ENCODE measurements around the gene ADRA2B.
A peak's percentile ranks its signal among the peaks of the same experiment; 100 is the strongest.

ADRA2B gene

DNA sequence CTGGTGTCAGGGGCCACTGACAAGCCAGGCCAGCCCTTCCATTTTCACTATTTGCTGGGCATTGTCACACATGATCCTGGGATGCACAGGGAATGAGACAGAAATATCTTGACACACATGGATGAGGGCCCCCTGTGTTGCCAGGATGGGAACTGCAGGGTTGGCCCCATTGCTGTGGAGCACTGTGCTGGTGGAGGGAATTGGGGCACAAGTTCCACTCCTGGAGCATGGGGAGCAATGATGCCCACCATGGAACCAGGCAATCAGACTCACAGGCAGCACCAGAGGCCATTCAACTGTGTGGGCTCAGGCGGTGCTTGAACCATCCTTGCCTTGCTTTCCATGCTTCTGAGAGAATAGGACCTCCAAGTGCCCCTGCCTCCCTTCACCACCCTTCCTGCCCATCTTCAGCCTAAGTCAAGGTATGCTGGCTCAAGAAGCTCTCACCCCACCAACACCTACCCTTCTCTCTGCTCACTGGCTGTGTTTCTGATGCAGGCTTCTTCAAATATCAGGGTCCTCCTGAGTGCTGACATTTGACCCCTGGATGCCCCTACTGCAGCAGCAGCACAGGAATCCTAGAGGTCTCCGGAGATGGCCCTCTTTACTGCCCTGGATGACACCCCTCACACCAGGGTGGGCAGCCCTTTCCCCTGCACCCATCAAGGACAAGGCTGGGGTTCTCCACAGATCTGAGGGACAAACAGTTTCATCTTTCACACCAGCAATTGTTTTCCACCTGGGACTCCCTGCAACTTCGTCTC lies 11.0 kb downstream of the ADRA2B start:
- no peaks in the 10 kb centered on the region for H3K27me3 ChIP-seq (replicated peaks in 2 of 5; ENCODE audit: control insufficient read depth in 4 of 5, insufficient read depth in 5 of 5, low read length in 4 of 5)
- POLR2A ChIA-PET, result no interaction called here
- H3K36me3 ChIP-seq (ENCODE audit: control insufficient read depth in 4 of 4, insufficient read depth in 4 of 4, low read length in 3 of 4), result no peaks in the 10 kb centered on the region
- peaks cover 0 to 6% (median 3%) of the 10 kb centered on the region in 4 experiments for H3K4me1 ChIP-seq (ENCODE audit: control extremely low read depth in 1 of 4, control insufficient read depth in 4 of 4, insufficient read depth in 4 of 4, low read length in 3 of 4)
- H3K9me3 ChIP-seq (ENCODE audit: control extremely low read depth in 1 of 5, control insufficient read depth in 4 of 5, insufficient read depth in 2 of 5, low read depth in 1 of 5, low read length in 4 of 5), result peaks cover 0 to 12% (median 10%) of the 10 kb centered on the region in 5 experiments
- CTCF ChIA-PET, result interaction anchor here (1.5 kb wide), 1 partner anchor 11 kb away, joined by 3 read pairs; no protein-coding TSS in a partner anchor
- H3K4me3 ChIP-seq (ENCODE audit: control insufficient read depth in 1 of 7, extremely low read depth in 1 of 7, insufficient read depth in 4 of 7, low read depth in 2 of 7, low read length in 6 of 7), result no peak overlapping the region
- 96% methylated on average over 3 of the region's 3 CpGs for WGBS (ENCODE audit: insufficient coverage)
- DNase-seq, result no peak
- H3K27ac ChIP-seq (ENCODE audit: insufficient read depth in 1 of 2, low read depth in 1 of 2, low read length in 2 of 2, poor library complexity in 1 of 2, severe bottlenecking in 2 of 2), result no peak overlapping the region

DNA sequence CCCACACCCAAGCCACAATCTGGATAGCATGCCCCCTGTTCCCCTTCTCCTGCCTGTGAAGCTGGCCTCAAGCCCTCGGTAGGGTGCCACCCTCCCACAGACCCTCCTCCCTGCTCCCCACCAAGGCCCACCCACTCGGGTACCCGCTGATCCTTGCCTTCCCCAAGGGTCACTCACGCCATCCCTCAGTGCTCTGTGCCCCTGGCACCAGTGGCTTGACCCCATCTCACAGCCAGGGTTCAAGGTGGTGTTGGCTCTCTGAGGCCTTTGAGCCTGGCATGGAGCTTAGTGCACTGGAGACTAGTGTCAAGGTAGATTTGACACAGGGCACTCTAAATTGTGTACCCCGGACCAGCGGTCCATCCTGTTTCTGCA lies 11.9 kb downstream of the ADRA2B start:
- Histone ChIP-seq H3K4me1 (ENCODE audit: control extremely low read depth in 1 of 4, control insufficient read depth in 4 of 4, insufficient read depth in 4 of 4, low read length in 3 of 4) (peaks cover 0 to 9% (median 3%) of the 10 kb centered on the region in 4 experiments), H3K27ac (ENCODE audit: insufficient read depth in 1 of 2, low read depth in 1 of 2, low read length in 2 of 2, poor library complexity in 1 of 2, severe bottlenecking in 2 of 2) (no peak overlapping the region), H3K4me3 (ENCODE audit: control insufficient read depth in 1 of 7, extremely low read depth in 1 of 7, insufficient read depth in 4 of 7, low read depth in 2 of 7, low read length in 6 of 7) (no peak overlapping the region), H3K9me3 (ENCODE audit: control extremely low read depth in 1 of 5, control insufficient read depth in 4 of 5, insufficient read depth in 2 of 5, low read depth in 1 of 5, low read length in 4 of 5) (peaks cover 0 to 12% (median 10%) of the 10 kb centered on the region in 5 experiments), H3K27me3 (replicated peaks in 2 of 5; ENCODE audit: control insufficient read depth in 4 of 5, insufficient read depth in 5 of 5, low read length in 4 of 5) (no peaks in the 10 kb centered on the region), H3K36me3 (ENCODE audit: control insufficient read depth in 4 of 4, insufficient read depth in 4 of 4, low read length in 3 of 4) (no peaks in the 10 kb centered on the region)
- ChIA-PET POLR2A (no interaction called here), CTCF (no interaction called here)
- WGBS (ENCODE audit: insufficient coverage), result 90% methylated on average over 6 of the region's 6 CpGs
- no peak for DNase-seq

DNA sequence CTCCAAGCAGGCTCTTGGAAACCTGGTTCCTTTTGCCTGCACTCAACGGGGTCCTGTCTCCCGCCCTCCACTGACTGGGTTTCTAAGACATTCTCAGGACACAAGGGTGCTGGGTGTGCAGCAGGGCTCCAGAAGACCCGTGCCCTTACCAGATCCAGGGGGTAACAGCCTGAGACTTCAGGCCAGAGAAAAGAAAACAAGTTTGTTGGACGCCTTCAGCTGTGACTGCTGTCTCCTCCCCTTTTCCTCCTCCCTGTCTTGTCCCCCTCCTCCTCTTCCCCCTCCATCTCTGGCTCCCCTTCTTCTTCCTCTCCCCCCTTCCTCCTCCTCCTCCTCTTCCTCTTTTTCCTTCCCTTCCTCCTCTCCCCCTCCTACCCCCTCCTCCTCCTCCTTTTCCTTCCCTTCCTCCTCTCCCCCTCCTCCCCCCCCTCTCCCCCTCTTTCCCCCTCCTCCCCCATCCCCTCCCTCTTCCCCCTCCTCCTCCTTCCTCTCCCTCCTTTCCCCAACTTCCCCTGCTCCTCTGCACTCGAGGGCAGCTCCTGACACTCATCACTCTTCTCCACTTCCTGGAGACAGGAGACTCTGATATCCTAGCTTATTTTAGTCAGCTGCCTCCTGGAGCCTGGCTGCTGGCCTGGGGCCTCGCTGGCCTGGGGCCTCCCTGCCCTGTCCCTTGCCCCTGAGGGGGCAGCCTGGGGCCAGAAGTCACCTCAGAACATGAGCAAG lies 12.4 kb downstream of the ADRA2B start:
- no peak overlapping the region for H3K4me3 ChIP-seq (ENCODE audit: control insufficient read depth in 1 of 7, extremely low read depth in 1 of 7, insufficient read depth in 4 of 7, low read depth in 2 of 7, low read length in 6 of 7)
- no peaks in the 10 kb centered on the region for H3K36me3 ChIP-seq (ENCODE audit: control insufficient read depth in 4 of 4, insufficient read depth in 4 of 4, low read length in 3 of 4)
- WGBS (ENCODE audit: insufficient coverage), result 32% methylated on average over 4 of the region's 6 CpGs
- CTCF ChIA-PET, result interaction anchor here (0.9 to 1.0 kb wide), 2 partner anchors 10 to 14 kb away, joined by 3 read pairs; no protein-coding TSS in a partner anchor
- H3K27ac ChIP-seq (ENCODE audit: insufficient read depth in 1 of 2, low read depth in 1 of 2, low read length in 2 of 2, poor library complexity in 1 of 2, severe bottlenecking in 2 of 2), result no peak overlapping the region
- peaks cover 0 to 9% (median 3%) of the 10 kb centered on the region in 4 experiments for H3K4me1 ChIP-seq (ENCODE audit: control extremely low read depth in 1 of 4, control insufficient read depth in 4 of 4, insufficient read depth in 4 of 4, low read length in 3 of 4)
- no peaks in the 10 kb centered on the region for H3K27me3 ChIP-seq (replicated peaks in 2 of 5; ENCODE audit: control insufficient read depth in 4 of 5, insufficient read depth in 5 of 5, low read length in 4 of 5)
- DNase-seq, result peak in 1 of 3 donors; percentile 13
- POLR2A ChIA-PET, result no interaction called here
- peaks cover 0 to 12% (median 10%) of the 10 kb centered on the region in 5 experiments for H3K9me3 ChIP-seq (ENCODE audit: control extremely low read depth in 1 of 5, control insufficient read depth in 4 of 5, insufficient read depth in 2 of 5, low read depth in 1 of 5, low read length in 4 of 5)

DNA sequence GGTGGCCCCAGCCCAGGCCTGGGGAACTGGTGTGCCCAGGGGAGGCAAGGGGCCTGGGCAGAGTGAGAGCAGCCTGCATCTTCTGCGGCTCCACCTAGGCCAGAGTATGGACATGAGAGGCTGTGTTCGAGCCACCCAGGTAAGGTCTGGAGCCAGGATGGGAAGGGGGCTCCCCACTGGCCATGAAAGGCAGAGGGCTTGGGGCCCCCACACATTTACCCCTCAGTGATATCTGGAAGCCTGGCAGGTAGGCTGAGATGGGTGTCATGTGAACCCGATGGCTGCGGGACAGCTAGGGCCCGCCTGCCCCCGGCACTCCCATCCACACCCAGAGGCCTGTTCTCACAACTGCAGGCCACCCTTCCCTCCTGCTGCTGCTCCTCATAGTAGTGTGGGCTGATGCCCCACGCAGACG lies 13.2 kb downstream of the ADRA2B start:
- DNase-seq, result no peak
- H3K27me3 ChIP-seq (replicated peaks in 2 of 5; ENCODE audit: control insufficient read depth in 4 of 5, insufficient read depth in 5 of 5, low read length in 4 of 5), result no peaks in the 10 kb centered on the region
- WGBS (ENCODE audit: insufficient coverage), result 95% methylated on average over 2 of the region's 8 CpGs
- no peaks in the 10 kb centered on the region for H3K36me3 ChIP-seq (ENCODE audit: control insufficient read depth in 4 of 4, insufficient read depth in 4 of 4, low read length in 3 of 4)
- no peak overlapping the region for H3K27ac ChIP-seq (ENCODE audit: insufficient read depth in 1 of 2, low read depth in 1 of 2, low read length in 2 of 2, poor library complexity in 1 of 2, severe bottlenecking in 2 of 2)
- peaks cover 0 to 12% (median 10%) of the 10 kb centered on the region in 5 experiments for H3K9me3 ChIP-seq (ENCODE audit: control extremely low read depth in 1 of 5, control insufficient read depth in 4 of 5, insufficient read depth in 2 of 5, low read depth in 1 of 5, low read length in 4 of 5)
- no peak overlapping the region for H3K4me3 ChIP-seq (ENCODE audit: control insufficient read depth in 1 of 7, extremely low read depth in 1 of 7, insufficient read depth in 4 of 7, low read depth in 2 of 7, low read length in 6 of 7)
- peaks cover 0 to 6% (median 3%) of the 10 kb centered on the region in 4 experiments for H3K4me1 ChIP-seq (ENCODE audit: control extremely low read depth in 1 of 4, control insufficient read depth in 4 of 4, insufficient read depth in 4 of 4, low read length in 3 of 4)
- CTCF ChIA-PET, result interaction anchor here (0.7 to 1.1 kb wide), 5 partner anchors 10 to 30 kb away, joined by 3 read pairs; partner anchors contain the start of gene ADRA2B
- POLR2A ChIA-PET, result no interaction called here

DNA sequence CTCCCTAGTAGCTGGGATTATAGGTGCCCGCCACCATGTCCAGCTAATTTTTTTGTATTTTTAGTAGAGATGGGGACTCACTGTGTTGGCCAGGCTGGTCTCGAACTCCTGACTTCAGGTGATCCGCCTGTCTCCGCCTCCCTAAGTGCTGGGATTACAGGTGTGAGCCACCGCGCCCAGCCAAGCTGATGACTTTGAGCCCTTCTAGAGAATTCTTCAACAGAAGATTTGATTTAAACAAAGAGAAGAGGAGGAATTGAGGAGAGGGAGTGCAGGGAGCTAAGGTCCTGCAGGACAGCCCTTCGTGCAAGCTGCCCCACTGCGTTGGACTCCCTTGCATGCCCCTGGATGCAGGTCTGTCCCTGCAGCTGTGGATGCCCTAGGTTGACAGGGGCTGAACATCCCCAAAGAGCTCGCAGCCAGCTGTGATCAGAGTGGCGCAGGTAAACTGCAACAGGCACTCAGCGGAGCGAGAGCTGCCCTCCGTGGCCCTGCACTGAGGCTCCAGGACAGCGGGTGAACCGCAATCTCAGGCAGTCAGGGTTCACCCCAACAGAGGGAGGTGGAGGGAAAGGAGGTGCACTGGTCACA lies 13.7 kb downstream of the ADRA2B start:
- POLR2A ChIA-PET, result no interaction called here
- DNase-seq, result no peak
- Histone ChIP-seq H3K27me3 (replicated peaks in 2 of 5; ENCODE audit: control insufficient read depth in 4 of 5, insufficient read depth in 5 of 5, low read length in 4 of 5) (no peaks in the 10 kb centered on the region), H3K36me3 (ENCODE audit: control insufficient read depth in 4 of 4, insufficient read depth in 4 of 4, low read length in 3 of 4) (no peaks in the 10 kb centered on the region), H3K9me3 (ENCODE audit: control extremely low read depth in 1 of 5, control insufficient read depth in 4 of 5, insufficient read depth in 2 of 5, low read depth in 1 of 5, low read length in 4 of 5) (peaks cover 0 to 12% (median 10%) of the 10 kb centered on the region in 5 experiments), H3K4me3 (ENCODE audit: control insufficient read depth in 1 of 7, extremely low read depth in 1 of 7, insufficient read depth in 4 of 7, low read depth in 2 of 7, low read length in 6 of 7) (no peak overlapping the region), H3K4me1 (ENCODE audit: control extremely low read depth in 1 of 4, control insufficient read depth in 4 of 4, insufficient read depth in 4 of 4, low read length in 3 of 4) (peaks cover 0 to 6% (median 1%) of the 10 kb centered on the region in 4 experiments), H3K27ac (ENCODE audit: insufficient read depth in 1 of 2, low read depth in 1 of 2, low read length in 2 of 2, poor library complexity in 1 of 2, severe bottlenecking in 2 of 2) (no peak overlapping the region)
- WGBS (ENCODE audit: insufficient coverage), result over 99% methylated on average over 14 of the region's 15 CpGs
- CTCF ChIA-PET, result interaction anchor here (0.7 to 1.2 kb wide), 5 partner anchors 11 to 30 kb away, joined by 3 read pairs; partner anchors contain the start of gene ADRA2B

DNA sequence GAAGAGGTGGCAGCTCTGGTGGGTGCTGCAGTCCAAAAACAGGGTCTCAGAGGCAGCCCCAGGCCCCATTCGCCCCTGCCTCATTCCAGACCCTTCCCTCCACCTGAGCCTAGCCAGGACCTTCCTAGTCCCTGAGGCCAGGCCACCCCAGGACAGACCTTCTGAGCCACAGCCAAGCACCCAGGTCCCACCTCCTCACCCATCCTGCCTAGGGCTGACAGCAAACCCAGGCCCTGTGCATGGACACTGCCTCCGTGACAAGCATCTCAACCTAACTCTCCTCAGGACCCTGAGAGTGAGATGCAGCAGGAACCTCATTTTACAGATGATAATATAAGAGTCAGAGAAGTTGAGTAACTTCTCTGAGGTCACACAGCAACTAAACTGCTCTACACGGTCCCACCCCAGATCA lies 15.5 kb downstream of the ADRA2B start:
- DNase-seq, result no peak
- Histone ChIP-seq H3K27ac (ENCODE audit: insufficient read depth in 1 of 2, low read depth in 1 of 2, low read length in 2 of 2, poor library complexity in 1 of 2, severe bottlenecking in 2 of 2) (no peak overlapping the region), H3K4me1 (ENCODE audit: control extremely low read depth in 1 of 4, control insufficient read depth in 4 of 4, insufficient read depth in 4 of 4, low read length in 3 of 4) (peaks cover 0 to 6% (median under 1%) of the 10 kb centered on the region in 4 experiments), H3K27me3 (replicated peaks in 2 of 5; ENCODE audit: control insufficient read depth in 4 of 5, insufficient read depth in 5 of 5, low read length in 4 of 5) (no peaks in the 10 kb centered on the region), H3K36me3 (ENCODE audit: control insufficient read depth in 4 of 4, insufficient read depth in 4 of 4, low read length in 3 of 4) (no peaks in the 10 kb centered on the region), H3K4me3 (ENCODE audit: control insufficient read depth in 1 of 7, extremely low read depth in 1 of 7, insufficient read depth in 4 of 7, low read depth in 2 of 7, low read length in 6 of 7) (no peak overlapping the region), H3K9me3 (ENCODE audit: control extremely low read depth in 1 of 5, control insufficient read depth in 4 of 5, insufficient read depth in 2 of 5, low read depth in 1 of 5, low read length in 4 of 5) (peaks cover 0 to 10% (median 9%) of the 10 kb centered on the region in 5 experiments)
- POLR2A ChIA-PET, result no interaction called here
- CTCF ChIA-PET, result no interaction called here
- WGBS (ENCODE audit: insufficient coverage), result 100% methylated on average over 2 of the region's 3 CpGs
